ENCODE measurements around the gene SEMA4A.

The SEMA4A gene

DNA sequence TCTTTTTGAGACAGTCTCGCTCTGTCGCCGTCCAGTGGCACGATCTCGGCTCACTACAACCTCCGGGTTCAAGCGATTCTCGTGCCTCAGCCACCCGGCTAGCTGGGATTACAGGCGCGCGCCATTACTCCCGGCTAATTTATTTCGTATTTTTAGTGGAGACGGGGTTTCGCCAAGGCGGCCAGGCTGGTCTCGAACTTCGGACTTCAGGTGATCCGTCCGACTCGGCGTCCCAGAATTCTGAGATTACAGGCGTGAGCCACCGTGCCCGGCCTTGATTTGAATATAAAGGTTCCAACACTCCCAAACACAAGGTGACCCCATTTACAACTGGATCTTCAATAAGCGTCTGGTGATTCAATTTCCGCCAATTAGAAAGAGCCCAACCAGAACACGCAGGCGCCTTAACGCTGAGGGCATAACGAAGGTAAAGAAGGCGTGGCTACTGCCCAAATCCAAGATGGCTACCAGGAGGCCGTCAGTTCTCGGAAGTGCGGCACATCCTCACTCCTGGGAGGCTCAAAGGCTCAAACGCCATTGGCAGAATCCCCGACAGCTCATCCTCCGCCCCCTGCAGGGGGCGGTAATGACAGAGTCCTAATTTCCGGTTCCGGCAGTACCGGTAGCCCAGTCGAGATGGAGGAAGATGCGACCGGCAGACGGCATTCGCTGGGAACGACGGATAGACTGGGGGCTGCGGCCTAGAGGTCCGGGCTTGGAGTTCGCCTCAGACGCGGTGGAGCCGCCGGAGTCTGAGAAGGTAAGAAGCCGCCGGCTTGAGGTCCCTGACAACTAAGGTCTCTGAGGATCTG lies 40.3 kb downstream of the SEMA4A start, which contains the start of gene SLC25A44:
Gene SLC25A44 (plus strand): TSS at position 617 of the 812 bp plus-strand sequence. CDS start 5,744 bp downstream, outside the sequence.
- FAIRE-seq (peak; percentile 84), DNase-seq (ENCODE audit: insufficient read length) (peak; percentile 92)
- peak; percentile 84 for TF ChIP-seq POLR2A (IDR thresholded peaks at IDR 0.05; ENCODE audit: low read depth, low read length)
- peak; percentile 85 for TF ChIP-seq POLR2AphosphoS5 (IDR thresholded peaks at IDR 0.05; ENCODE audit: low read depth, low read length)
- peak; percentile 60; the same call in 1 of the 2 replicates for TF ChIP-seq TAF1 (IDR thresholded peaks at IDR 0.05; ENCODE audit: borderline replicate concordance, low read depth, low read length)

- TF ChIP-seq POLR2AphosphoS5 (IDR thresholded peaks at IDR 0.05; ENCODE audit: low read depth, low read length) (no peak), POLR2A (IDR thresholded peaks at IDR 0.05; ENCODE audit: low read depth, low read length) (no peak), TAF1 (IDR thresholded peaks at IDR 0.05; ENCODE audit: borderline replicate concordance, low read depth, low read length) (no peak)
- FAIRE-seq (no peak), DNase-seq (ENCODE audit: insufficient read length) (no peak)
These were observed 40.9 kb downstream of the SEMA4A start for GRCh38 chr1:156194300-156194652.

- FAIRE-seq (no peak), DNase-seq (ENCODE audit: insufficient read length) (no peak)
- TF ChIP-seq POLR2AphosphoS5 (IDR thresholded peaks at IDR 0.05; ENCODE audit: low read depth, low read length) = no peak
- TF ChIP-seq TAF1 (IDR thresholded peaks at IDR 0.05; ENCODE audit: borderline replicate concordance, low read depth, low read length) = no peak
- TF ChIP-seq POLR2A (IDR thresholded peaks at IDR 0.05; ENCODE audit: low read depth, low read length) = no peak
These were observed 42.5 kb downstream of the SEMA4A start for GRCh38 chr1:156195853-156196252.

- TF ChIP-seq POLR2A (IDR thresholded peaks at IDR 0.05; ENCODE audit: low read depth, low read length) = no peak
- no peak for TF ChIP-seq POLR2AphosphoS5 (IDR thresholded peaks at IDR 0.05; ENCODE audit: low read depth, low read length)
- TF ChIP-seq TAF1 (IDR thresholded peaks at IDR 0.05; ENCODE audit: borderline replicate concordance, low read depth, low read length) = no peak
- DNase-seq (ENCODE audit: insufficient read length) (no peak), FAIRE-seq (no peak)
These were observed 43.1 kb downstream of the SEMA4A start for GRCh38 chr1:156196445-156196844.

- TF ChIP-seq TAF1 (IDR thresholded peaks at IDR 0.05; ENCODE audit: borderline replicate concordance, low read depth, low read length) = no peak
- no peak for TF ChIP-seq POLR2A (IDR thresholded peaks at IDR 0.05; ENCODE audit: low read depth, low read length)
- no peak for TF ChIP-seq POLR2AphosphoS5 (IDR thresholded peaks at IDR 0.05; ENCODE audit: low read depth, low read length)
- DNase-seq (ENCODE audit: insufficient read length) (no peak), FAIRE-seq (peak; percentile 96)
These were observed 45.5 kb downstream of the SEMA4A start for GRCh38 chr1:156198831-156199349.

DNA sequence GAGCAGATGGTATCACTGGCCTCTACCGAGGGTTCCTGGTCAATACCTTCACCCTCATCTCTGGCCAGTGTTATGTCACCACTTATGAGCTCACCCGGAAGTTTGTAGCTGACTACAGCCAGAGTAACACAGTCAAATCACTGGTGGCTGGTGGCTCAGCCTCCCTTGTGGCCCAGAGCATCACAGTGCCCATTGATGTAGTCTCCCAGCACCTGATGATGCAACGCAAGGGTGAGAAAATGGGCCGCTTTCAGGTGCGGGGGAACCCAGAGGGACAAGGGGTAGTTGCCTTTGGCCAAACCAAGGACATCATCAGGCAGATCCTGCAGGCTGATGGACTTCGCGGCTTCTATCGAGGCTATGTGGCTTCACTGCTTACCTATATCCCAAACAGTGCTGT lies 46.7 kb downstream of the SEMA4A start:
- peak; percentile 57 for FAIRE-seq
- DNase-seq (ENCODE audit: insufficient read length) = no peak
- TF ChIP-seq TAF1 (IDR thresholded peaks at IDR 0.05; ENCODE audit: borderline replicate concordance, low read depth, low read length) (no peak), POLR2A (IDR thresholded peaks at IDR 0.05; ENCODE audit: low read depth, low read length) (0 out of 2 replicates have a peak, but pooled peaks have one; percentile 17)

DNA sequence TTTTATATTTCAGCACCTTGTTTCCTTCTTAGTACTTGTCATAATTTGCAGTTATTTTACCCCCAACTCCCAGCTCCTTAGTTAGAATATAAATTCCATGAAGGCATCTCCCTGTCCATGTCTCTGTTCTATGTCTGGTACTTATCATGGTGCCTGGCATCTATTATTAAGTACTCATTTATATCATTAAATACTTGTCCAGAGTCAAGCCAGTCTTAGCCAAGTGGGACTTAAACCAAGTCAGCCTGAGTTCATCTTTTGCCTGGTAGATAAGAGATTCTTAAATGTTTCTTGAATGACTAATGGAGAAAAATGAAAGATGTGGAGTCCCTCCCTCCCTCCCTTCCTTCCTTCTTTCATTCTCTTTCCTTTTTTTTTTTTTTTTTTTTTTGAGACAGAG lies 49.9 kb downstream of the SEMA4A start:
- TF ChIP-seq POLR2AphosphoS5 (IDR thresholded peaks at IDR 0.05; ENCODE audit: low read depth, low read length) = no peak
- no peak for TF ChIP-seq TAF1 (IDR thresholded peaks at IDR 0.05; ENCODE audit: borderline replicate concordance, low read depth, low read length)
- no peak for TF ChIP-seq POLR2A (IDR thresholded peaks at IDR 0.05; ENCODE audit: low read depth, low read length)
- DNase-seq (ENCODE audit: insufficient read length) = no peak
- no peak for FAIRE-seq

DNA sequence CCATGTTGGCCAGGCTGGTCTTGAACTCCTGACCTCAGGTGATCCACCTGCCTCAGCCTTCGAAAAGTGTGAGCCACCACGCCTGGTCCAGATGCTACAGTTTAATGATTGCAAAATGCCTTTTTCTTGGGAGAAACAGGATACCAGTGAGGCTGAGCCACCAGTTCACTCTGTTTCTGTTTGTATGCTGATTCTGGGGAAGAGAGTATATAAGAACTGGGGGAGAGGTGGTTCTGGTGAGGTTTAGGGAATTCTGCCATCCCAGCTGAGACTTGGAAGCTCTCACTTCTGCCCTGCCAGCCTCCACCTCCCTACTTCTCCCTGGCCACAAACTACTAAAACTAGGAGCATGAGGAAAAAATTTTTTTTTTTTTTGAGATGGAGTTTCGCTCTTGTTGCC lies 51.3 kb downstream of the SEMA4A start:
- FAIRE-seq = no peak
- DNase-seq (ENCODE audit: insufficient read length) = no peak
- TF ChIP-seq POLR2A (IDR thresholded peaks at IDR 0.05; ENCODE audit: low read depth, low read length) (no peak), POLR2AphosphoS5 (IDR thresholded peaks at IDR 0.05; ENCODE audit: low read depth, low read length) (no peak), TAF1 (IDR thresholded peaks at IDR 0.05; ENCODE audit: borderline replicate concordance, low read depth, low read length) (no peak)

GRCh38 chr1:156211243-156211642 lies 57.9 kb downstream of the SEMA4A start:
- TF ChIP-seq POLR2AphosphoS5 (IDR thresholded peaks at IDR 0.05; ENCODE audit: low read depth, low read length) = no peak
- no peak; the same call in 1 of the 2 replicates for TF ChIP-seq POLR2A (IDR thresholded peaks at IDR 0.05; ENCODE audit: low read depth, low read length)
- no peak for TF ChIP-seq TAF1 (IDR thresholded peaks at IDR 0.05; ENCODE audit: borderline replicate concordance, low read depth, low read length)
- no peak for FAIRE-seq

DNA sequence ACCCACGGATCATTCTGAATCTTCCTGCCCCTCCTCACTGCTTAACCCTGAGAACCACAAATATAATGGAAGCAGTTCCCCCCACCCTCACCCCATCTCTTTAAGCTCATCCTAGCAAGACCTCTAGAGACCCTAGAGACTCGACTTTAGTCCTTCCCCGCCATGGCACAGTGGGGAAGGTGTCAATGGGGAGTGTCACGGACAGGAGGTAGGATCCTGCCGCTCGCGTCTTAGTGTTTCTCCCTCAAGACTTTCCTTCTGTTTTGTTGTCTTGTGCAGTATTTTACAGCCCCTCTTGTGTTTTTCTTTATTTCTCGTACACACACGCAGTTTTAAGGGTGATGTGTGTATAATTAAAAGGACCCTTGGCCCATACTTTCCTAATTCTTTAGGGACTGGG lies 58.7 kb downstream of the SEMA4A start:
- DNase-seq (ENCODE audit: insufficient read length) (no peak), FAIRE-seq (no peak)
- TF ChIP-seq POLR2AphosphoS5 (IDR thresholded peaks at IDR 0.05; ENCODE audit: low read depth, low read length) (no peak), TAF1 (IDR thresholded peaks at IDR 0.05; ENCODE audit: borderline replicate concordance, low read depth, low read length) (no peak), POLR2A (IDR thresholded peaks at IDR 0.05; ENCODE audit: low read depth, low read length) (no peak)

More at GRCh38 chr1:156211243-156211642, 57.9 kb downstream of the SEMA4A start:
- no peak for DNase-seq (ENCODE audit: insufficient read length)

- DNase-seq (ENCODE audit: insufficient read length) (peak; percentile 100), FAIRE-seq (peak; percentile 48)
- TF ChIP-seq POLR2AphosphoS5 (IDR thresholded peaks at IDR 0.05; ENCODE audit: low read depth, low read length) (peak; percentile 94), POLR2A (IDR thresholded peaks at IDR 0.05; ENCODE audit: low read depth, low read length) (peak; percentile 91), TAF1 (IDR thresholded peaks at IDR 0.05; ENCODE audit: borderline replicate concordance, low read depth, low read length) (no peak; the same call in 1 of the 2 replicates)
These were observed 59.7 kb downstream of the SEMA4A start, which contains the start of gene PMF1 for GRCh38 chr1:156212833-156213643. TSS of gene PMF1 (plus strand) at chr1:156213007. CDS start at chr1:156213016, 9 bp downstream.
